GM21717 (cell line): ENCODE results near the gene TBC1D9B.

ENCODE experiments used
- ATAC-seq: cut with Tn5 transposase; IDR thresholded peaks from one replicate; pipeline ENCODE4 v1.9.1; 2021; ENCODE audit warnings: mild to moderate bottlenecking, moderate library complexity; ENCODE audit not compliant: unreplicated experiment

Gene TBC1D9B

DNA sequence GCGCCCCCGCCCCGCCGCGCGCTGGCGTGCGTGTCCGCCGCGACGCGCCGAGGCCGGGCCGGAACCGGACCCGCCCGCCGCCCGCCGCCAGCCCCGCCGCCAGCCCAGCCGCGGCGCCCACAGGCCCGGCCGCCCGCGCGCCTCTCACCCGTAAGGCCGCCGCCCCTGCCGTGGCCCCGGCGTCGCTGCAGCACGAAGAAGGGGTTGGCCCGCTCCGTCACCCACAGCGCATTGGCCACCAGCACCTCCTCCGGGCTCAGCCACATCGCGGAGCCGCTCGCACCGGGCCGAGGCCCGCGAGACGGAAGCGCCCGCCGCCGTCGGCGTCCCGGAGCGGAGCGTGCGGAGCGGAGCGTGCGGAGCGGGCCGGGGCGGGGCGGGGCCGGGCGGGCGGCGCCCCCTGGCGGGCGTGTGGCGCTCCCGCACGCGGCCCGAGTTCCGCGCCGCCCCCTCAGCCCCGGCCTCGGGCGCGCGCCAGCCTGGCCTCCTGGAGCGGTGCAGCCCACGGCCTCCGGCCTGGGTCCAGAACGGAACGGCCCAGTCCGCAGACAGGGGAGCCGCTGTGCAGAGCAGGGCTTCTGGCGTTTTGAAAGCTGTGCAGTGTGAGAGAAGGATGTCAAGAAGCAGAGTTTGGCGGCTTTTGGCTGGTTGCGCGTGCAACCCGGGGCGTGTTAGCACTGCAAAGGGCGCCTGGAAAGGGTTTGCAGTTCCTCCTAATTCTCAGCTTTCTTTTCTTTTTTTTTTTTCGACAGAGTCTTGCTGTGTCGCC is at the start of gene TBC1D9B:
TSS of gene TBC1D9B (minus strand) at position 342 of the 769 bp plus-strand sequence. CDS start at position 266, 76 bp downstream.
- peak; percentile 86 for ATAC-seq

DNA sequence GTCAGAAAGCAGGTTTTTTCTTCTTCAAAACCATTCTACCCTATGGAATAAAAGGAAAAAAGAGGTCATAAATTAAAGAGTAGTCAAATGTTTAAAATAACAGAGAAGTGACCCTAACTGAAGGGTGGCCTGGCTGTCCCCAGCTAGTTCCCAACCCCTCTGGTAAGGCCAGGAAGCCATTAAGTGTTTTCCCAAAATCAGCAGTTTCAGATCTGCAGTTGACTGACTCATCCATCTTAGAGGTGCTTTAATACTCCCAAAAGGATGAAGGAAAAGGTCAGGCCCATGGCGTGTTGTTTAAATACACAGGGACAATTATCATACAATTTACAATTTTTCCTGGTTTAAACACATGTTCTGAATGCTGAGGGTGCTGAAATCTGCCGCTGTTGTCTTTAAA is 47.9 kb upstream of the TBC1D9B start:
- ATAC-seq: no peak

DNA sequence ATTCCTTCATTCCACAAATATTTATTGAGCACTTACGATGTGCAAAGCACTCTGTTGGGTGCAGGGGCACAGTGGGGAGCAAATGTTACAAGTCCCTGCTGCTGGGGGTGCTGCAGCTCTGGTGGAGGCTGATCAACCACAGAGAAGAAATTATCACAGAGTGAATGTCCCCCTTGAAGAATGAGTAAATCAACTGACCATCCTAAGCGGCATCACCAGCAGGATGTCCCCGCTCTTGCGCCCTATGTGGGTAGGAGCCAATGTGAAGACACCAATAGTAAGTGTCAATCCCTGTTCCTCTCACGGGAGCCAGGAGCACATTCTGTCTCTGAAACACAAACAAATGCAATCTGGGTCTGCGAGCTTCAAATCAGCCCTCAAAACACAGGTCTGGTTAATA is 47.4 kb upstream of the TBC1D9B start:
- ATAC-seq: no peak

DNA sequence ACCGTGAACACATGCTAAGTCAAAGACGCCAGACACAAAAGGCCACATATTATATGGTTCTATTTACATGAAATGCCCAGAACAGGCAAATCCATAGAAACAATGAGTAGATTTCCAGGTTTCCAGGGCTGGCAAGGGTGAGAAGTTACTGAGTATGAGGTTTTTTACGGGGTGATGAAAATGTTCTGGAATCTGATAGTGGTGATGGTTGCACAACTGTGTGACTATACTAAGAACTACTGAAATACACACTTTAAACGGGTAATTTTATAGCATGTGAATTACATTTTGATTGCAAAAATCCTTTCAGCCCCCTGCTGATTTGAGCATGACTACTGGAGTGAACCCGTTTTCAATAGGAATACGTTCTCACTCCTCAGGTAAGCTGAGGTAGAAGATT is 46.7 kb upstream of the TBC1D9B start:
- ATAC-seq: no peak

DNA sequence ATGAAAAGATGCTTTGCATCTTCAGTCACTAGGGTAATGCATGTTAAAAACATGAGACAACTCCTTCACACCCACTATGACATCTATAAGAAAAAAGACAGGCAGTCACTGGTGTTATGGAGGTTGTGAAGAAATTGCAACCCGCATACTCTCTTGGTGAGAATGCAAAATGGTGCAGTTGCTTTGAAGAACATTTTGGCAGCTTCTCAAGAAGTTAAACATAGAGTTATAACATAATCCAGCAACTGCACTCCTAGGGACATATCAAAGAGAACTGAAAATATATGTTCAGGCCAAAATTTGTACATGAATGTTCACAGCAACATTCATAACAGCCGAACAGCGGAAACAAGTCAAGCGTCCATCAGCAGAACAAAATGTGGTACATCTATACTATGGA is 46.3 kb upstream of the TBC1D9B start:
- no peak for ATAC-seq

DNA sequence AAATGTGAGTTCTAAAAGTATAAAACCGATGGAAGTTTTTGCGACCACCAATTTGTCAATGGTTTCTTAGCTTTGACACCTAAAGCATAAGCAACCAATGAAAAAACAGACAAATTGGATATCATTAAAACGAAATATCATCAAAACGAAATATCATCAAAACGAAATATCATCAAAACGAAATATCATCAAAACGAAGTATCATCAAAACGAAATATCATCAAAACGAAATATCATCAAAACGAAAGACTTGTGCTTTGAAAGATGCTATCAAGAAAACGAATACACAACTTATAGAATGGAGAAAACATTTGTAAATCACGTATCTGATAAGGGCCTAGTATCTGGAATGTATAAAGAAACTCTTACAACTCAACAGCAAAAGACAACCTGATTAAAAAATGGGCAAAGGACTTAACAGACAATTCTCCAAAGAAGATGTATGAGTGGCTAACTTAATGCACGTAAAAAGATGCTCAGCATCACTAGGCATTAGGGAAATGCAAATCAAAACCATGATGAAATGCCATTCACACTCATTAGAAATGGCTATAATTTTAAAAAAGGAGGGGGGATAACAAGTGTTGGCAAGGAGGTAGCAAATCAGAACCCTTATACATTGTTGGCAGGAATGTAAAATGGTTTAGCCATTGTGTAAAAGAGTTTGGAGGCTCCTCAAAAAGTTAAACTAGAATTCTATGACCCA is 29.4 kb upstream of the TBC1D9B start:
- ATAC-seq: no peak

DNA sequence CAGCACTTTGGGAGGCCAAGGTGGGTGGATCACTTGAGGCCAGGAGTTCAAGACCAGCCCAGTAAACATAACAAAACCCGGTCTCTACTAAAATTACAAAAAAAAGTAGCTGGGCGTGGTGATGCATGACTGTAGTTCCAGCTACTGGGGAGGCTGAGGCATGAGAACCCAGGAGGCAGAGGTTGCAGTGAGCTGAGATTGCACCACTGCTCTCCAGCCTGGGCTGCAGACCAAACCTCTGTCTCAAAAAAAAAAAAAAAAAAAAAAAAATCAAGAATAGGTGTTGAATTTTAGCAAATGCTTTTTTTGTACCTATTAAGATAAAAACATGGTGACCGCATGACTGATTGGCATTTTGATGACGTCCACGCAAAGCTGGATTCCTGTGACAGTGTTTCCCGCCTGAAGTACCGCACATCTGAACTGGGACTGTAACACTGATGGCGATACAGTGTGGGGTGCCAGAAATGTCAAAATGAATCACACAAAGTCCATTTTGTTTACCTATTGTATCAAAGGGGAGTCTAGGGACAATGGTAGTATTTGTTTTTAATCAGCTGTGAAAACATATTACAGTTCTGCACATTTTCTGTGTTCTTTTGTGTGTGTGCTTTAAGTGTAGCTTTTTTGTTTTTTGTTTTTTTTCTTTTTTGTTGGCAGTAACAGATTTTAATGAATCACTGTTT is 23.2 kb upstream of the TBC1D9B start:
- no peak for ATAC-seq

DNA sequence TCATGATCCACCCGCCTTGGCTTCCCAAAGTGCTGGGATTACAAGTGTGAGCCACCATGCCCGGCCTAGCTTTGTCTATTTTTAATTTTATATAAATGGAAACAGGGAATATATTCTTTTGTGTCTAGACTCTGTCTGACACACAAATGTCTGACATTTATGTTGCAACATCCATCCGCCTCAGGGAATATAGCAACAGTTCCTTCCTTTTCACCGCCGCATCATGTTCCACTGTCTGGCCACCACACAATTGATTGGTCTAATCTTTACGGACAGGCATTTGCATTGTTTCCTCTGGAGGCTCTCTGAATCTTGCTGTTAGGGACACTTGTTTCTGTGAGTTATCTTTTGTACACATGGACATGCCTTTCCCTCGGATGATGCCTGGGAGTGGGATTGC is 20.1 kb upstream of the TBC1D9B start:
- no peak for ATAC-seq

DNA sequence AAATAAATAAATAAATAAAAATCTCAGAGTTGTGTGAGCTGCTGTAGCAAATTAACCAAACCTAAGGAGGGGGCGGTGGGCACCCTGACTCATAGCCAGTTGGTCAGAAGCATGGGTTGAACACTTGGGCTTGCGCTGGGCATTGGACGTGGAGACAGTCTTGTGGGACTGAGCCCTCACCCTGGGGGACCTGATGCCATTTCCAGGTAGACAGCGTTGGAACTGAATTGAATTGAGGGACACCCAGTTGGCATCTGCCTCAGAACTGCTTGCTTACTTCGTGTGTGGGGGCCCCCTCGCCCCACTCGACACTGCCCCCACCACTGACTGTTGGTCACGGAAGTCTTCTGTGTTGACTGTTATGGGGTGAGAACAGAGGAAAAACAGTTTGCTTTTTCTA is 19.0 kb upstream of the TBC1D9B start:
- ATAC-seq: no peak

DNA sequence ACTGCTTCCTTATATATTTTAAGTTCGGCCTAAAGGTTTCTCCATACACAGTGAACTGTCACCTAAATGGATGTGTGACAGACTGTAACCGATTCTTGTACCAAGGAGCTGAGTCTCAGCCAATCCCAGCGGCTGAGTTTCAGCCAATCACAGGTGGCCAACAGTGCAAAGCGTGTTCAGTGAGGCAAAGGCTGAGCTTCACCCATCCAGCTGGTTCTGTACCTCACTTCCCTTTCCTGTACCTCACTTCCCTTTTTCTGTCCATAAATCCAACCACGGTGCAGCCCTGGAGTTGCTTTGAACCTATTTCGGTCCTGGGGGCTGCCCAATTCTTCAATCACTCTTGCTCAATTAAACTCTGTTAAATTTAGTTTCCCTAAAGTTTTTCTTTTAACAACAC is 15.7 kb upstream of the TBC1D9B start:
- ATAC-seq: no peak

DNA sequence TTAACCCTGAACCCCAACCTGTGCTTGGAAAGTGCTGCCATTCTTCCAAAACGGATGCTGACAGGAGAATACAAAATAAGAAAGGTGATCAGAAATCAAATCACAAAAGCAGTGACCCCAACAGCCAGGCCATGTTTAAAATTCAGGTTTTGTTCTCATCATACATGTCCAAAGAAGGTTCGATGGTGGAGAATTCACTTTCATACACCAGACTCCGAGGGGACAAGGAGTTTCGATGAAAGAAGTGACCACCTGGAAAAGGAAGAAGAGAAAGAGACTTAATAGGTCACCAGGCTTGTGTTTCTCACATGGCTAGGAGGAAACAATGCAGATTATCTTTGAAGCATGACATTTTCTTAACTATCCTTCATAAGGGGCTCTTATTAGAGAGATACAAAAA is 12.5 kb upstream of the TBC1D9B start:
- ATAC-seq: no peak

DNA sequence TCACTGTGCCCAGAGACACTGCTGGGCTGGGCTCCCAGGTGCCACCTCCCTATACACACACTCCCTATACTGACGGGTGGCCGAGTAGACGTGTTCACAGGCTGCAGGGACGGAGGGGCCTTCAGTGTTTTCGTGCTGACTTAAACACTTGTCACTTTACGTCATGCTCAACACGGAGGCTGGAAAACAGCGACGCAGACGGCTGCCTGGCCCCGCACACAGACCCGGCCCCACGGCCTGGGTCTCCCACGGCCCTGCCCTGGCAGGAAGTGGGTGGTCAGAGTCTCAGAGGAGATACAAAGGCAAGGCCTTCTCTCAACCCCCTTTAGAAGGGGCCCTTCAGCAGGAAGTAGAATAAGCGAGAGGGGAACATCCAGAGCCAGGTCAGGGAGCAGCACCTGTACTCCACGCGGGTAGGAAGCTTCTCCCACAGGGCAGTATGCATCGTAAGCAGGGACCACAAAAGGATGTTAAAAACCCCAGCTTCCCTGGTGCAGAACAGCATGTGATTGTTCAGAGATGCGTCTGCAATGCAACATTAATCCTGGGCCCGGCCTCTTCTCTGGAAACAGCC is 11.9 kb upstream of the TBC1D9B start:
- no peak for ATAC-seq

DNA sequence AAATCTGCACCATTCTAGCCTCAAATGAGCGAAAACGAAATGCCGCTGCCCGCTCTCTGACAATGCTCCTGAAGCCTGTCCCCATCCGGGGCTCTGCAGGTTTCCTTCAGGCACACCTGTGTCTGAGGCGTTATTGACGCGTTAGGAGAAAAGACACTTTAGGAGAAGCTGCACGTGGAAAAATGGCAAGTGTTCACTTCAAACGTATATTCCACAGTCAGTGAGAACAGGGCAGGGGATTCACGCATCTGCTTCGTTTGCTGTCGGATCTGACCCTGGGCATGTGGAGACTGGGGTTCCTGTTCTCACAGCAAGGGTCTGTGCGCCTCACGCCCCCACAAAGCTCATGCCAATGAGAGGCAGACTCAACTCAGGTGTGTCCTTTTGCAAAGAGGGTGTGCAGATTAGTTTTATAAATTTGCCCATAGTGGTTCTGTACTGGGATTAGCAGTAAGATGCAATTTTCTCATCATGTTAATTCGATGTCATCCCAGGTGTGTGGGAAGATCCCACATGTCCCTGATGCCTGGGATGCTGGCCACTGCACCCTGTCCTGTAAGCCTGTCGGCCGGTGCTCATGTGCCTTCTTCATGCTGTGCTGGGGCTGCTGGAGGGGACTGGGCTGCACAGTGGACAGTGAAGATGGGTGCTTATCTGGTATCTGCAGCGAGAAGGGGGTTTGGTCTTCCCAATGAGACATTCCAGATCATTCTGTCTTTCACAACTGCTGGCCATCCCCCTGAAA is 11.2 kb upstream of the TBC1D9B start:
- no peak for ATAC-seq

DNA sequence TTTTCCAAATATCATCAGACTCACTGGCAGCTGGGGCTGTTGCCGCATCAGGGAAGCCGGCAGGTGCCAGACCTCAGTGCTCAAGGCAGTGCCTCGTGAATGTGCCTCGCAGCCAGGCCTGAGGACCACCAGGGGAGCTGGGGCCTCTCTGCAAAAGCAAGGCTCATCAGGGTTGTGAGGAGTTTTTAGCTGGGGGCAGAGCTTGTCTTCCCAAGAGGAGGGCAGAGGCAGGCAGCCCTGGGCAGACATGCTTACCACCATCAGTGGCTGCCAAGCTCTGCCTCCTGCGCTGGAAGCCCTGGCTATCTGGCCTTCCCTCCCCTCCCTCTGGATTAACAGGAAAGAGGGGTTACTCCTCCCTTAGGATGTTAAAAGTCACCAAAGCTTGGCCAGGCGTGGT is 8.8 kb upstream of the TBC1D9B start:
- no peak for ATAC-seq

DNA sequence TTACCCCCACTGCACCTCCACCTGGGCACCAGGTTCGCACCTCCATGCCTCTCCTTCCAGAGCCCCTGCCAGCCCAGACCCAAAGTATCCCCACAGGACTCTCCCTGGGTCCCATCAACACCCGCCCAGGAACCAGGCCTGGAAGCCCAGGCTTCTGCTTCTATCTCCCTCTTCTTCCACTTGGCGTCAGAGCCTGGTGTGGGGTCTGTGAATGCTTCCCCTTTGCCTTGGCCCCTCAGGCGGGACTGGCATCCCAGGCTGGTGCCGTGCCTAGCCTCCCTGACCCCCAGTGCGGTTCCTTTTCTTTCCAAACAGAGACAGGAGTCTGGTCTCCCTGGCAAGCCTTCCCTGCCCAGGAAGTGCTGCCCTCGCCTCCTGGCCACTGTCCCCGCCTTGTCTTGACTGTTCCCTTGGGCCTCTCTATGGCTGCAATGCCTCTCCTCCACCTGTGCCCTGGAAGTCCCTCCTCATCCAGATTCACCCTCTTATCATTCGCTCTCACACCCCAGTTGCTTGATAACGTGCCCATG is 7.8 kb upstream of the TBC1D9B start:
- ATAC-seq: no peak

DNA sequence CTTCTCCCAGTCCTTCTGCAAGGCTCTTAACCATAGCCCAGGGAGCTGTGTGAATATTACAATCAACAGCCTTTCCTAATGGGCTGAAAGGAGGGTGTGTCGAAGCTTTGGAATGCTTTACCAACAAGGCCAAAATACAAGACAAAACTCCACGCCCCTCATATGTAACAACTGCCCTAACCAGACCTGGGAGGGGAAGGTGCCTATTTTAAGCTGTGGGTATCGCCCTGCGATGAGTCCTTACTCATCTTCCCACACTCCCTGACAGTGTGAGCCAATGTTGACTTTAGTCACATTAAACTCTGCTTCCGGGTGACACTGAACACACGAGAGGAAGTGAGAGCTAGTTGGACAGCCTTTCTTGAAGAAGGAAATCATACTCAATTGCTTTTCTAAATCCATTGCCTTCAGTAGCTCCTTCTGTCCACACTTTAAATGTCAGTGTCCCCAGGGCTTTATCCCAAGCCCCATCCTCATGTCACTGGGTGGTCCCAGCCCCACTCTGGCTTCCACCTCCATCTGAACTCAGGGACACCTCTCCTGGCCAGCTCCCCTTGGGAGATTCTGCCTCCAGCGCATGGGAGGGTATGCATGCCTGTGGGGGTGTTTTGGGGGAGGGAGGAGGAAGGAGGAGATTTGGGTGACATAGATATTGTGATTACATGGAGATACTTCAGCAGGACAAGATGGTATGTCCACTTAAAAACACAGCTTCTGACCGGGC is 6.5 kb upstream of the TBC1D9B start:
- no peak for ATAC-seq

DNA sequence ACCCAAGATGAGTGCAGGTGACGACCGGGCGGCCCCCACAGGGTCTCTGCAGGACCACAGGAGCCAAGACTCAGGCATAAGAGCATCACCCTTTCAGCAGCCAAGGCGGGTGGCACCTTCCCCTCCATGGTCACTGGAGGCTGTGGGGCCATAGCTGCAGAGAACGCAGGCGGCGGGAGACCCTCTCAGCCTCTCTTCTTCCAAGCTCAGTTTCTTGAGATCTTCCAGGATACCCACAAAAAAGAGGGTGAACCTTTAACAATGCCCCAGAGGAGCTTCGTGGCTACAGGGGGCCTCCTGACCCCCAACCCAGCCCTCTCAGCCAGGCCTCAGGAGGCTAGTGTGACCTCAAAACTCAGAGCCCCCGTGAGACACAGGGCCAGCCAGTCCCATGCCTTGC is 5.8 kb upstream of the TBC1D9B start:
- ATAC-seq: no peak

DNA sequence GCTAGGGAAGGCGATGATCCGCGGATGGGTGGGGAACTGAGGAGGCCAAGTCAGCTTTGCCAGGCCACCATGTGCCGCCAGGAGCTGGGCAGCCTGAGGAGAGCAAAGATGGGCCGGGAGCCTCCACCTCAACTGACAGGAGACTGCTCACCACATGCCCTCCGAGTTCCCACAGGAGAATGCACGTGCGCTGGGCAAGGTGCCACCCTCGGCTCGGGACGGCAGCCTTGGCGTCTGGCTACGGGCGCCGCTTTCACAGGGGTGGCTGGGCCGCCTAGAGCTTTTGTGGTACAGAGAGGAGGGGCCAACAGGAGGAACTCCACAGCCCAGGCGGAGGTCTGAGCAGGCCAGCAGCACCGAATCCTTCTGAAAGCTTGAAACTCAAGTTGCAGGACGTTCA is 5.3 kb upstream of the TBC1D9B start:
- no peak for ATAC-seq

DNA sequence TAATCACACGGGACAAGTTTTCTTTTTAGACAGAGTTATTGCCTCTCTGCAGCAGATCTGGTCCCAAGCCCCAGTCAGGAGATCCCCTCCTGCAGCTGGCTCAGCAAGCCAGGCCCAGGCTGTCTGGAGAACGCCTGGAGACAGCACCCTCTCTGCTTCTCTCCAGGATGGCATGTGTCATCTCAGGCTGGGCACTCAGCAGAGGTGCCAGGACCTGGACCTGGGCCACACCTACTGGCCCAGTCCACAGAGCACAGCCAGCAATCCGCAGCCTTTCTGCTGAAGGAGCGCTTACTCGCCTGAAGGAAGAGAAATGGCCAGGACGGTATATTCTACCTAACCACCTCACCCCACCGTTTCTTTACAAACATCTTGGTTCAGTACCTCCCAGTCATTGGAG is 4.7 kb upstream of the TBC1D9B start:
- no peak for ATAC-seq

DNA sequence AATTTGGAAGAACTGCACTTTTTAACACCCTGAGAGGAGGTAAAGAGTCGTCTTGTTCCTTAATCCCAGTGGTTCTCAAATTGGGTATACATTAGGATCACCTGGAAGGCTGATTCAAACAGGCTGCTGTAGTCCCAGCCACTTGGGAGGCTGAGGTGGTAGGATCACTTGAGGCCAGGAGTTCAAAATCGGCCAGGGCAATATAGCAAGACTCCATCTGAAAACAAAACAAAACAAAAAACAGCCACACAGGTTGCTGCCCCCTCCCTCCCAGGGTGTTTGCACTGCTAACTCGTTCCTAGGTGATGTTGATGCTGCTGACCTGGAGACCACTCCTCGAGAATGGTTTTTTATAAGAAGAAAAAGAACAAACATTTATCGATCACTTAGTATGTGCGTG is 1.5 kb upstream of the TBC1D9B start:
- no peak for ATAC-seq
